ENCODE data around the gene NUMB.

Gene NUMB

DNA sequence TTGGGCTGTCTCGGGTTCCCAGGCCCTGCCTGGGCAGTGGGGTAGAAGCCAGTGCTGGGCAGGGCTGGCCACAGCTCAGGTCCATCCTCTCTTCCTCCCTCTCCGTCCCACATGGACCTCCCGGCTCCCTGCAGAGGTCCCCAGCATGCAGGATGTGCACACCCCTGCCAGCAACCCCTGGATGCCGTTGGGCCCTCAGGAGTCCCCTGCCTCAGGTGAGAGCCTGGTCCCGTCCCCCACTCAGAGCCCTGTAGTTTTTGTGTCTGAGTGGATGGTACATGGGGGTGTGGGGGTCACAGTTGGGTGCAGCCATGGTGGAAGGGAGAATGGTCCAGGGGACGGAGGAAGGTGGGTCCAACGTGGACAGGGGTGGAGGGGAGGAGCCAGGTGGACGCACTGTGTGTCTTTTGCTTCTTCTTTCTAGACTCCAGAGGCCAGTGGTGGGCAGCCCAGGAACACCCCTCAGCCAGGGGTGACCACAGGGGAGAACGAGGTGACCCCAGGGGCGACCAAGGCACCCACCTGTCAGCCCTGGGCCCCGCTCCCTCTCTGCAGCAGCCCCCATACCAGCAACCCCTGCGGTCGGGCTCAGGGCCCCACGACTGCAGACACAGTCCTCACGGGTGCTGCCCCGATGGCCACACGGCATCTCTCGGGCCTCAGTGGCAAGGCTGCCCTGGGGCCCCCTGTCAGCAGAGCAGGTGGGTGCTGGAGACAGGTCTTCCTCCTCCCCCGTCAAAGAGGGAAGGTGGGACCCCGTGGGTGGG, 199.3 kb downstream of the NUMB start:
- no peak for DNase-seq

DNA sequence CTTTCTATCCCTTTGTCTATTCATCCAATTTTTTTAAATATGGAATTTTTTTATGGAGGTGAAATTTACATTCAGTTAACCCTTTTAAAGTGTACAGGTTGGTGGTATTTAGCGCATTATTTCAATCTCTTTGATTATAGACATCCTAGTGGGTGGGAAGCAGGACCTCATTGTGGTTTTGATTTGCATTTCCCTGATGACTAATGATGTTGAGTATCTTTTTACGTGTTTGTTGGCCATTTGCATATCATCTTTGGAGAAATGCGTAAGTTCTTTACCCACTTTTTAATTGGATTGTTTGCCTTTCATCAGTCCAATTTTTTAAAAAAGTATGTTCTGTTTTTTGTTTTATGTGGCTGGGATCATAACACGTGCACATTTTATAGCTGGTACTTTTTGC, 200.3 kb downstream of the NUMB start:
- no peak for DNase-seq

DNA sequence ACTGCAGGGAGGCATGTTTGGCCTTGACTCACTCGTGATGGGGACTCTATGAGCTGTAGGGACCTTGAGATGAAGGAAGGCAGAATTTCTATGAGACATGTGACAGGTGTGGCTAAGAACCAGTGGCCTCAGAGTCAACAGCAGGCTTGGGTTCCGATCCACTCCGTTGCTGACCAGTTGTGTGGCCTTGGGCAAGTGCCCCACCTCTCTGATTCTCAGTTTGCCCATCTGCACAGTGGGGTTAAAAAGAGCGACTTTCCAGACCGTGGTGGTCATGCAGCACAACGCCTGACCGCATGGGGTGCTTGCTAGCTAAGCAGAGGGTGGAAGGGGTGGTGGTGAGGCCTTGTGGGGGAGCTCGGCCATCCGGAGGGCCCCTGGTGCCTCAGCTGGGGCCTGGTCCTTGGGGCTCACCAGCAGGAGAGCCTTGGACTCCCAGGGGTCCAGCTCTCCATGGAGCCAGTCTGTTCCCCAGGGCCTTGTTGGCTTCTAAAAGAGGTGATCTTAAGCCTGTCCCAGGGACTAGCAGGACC, 202.6 kb downstream of the NUMB start:
- no peak for DNase-seq

DNA sequence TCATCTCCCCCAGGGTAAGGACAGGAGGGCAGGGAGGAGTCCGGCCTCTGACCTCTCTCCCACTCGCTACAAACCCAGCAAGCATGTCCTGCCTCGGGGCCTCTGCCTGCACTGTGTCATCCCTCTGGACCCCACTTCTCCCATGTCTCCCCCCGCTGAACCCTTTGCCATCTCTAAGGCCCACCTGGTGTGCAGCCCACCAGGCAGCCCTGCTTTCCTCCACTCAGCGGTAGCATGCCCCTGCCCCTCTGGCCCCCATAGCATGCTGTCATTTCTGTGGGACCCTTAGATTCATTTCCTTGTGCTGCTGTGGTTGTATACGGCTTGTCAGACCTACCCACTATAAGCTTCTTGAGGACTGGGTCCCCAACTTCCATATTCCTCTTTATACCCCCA, 203.3 kb downstream of the NUMB start:
- DNase-seq: no peak

DNA sequence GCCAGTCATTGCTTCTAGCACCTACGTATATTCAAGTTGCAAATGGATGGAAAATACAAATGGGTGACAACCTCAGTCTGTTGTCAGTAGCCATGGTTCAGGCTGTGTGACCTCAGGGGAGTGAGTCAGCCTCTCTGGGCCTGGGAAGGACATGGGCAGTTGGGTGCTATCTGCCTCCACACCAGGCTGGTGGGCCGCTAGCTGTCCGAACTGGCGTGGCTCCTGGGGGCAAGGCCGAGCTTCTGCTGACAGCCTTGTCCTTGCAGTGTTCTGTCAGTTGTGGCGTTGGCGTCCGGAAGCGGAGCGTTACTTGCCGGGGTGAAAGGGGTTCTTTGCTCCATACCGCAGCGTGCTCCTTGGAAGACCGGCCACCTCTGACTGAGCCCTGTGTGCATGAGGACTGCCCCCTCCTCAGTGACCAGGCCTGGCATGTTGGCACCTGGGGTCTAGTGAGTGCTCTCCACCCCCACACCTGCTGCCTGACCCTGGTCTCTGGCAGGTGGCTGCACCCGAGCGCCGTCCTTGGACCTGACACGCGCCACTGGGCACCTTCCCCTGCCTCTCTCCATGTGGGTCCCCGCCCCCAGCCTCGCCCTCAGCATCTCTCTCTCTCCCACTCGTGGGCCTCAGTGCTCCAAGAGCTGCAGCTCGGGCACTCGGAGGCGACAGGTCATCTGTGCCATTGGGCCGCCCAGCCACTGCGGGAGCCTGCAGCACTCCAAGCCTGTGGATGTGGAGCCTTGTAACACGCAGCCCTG, 203.9 kb downstream of the NUMB start:
- DNase-seq: no peak

DNA sequence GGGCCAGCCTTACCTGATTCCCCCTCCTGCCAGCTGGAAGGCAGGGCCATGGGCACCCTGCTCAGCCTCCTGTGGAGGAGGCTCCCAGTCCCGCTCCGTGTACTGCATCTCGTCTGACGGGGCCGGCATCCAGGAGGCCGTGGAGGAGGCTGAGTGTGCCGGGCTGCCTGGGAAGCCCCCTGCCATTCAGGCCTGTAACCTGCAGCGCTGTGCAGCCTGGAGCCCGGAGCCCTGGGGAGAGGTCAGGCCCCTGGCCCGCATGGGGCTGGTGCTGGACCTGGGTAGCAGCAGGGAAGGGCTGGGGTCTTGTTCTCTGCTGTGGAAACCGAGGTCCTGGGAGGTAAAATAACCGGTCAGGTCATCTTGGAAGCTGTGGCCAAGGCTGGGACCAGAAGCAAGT, 204.6 kb downstream of the NUMB start:
- no peak for DNase-seq

DNA sequence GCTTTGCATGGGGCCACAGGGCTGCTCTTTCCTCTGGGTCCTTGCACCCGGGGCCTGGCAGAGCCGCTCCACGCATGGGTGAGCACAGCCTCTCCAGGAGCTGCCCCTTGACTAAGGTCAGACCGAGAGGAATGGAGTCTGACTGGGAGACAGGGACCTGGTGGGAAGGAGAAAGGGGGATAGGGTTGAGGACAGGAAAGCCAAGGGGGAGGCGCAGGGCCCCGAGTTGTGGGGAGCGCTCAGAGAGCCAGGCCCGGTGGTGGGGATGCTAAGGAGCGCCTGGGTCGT, 205.1 kb downstream of the NUMB start:
- DNase-seq: no peak

DNA sequence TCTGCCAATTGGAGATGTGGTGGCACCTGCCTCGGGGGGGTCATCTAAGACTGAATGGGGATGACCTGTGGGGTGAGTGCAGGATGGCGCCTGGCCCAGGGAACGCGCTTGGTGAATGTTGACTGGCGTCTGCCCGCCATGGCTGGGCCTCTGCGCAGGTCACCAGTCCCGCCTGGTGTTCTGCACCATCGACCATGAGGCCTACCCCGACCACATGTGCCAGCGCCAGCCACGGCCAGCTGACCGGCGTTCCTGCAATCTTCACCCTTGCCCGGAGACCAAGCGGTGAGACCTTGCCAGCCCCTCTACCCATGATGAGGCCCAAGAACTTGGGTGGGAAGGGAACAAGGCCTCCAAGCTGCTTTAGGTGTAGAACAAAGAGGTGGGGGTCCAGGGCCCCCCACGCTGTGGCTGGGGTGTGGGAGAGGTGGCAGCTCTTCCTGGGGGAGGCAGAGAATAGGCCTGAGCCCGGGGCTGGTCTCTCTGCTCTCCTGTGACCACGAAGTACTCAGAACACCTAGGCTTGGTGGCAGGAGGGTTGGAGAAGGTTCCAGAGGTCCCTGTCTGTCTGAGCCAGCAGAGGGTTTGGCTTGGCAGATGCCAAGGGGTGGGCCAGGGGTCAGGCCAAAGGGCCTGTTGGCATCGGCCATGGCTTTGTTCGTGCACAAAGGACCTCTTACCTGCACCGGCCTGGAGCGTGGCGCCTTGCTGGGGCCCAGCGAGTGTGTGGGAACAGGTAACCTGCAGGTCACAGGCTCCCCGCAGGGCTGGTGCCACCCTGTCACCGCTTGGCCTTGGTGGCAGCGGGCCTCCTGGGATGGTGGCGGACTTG, 205.6 kb downstream of the NUMB start:
- DNase-seq: no peak

DNA sequence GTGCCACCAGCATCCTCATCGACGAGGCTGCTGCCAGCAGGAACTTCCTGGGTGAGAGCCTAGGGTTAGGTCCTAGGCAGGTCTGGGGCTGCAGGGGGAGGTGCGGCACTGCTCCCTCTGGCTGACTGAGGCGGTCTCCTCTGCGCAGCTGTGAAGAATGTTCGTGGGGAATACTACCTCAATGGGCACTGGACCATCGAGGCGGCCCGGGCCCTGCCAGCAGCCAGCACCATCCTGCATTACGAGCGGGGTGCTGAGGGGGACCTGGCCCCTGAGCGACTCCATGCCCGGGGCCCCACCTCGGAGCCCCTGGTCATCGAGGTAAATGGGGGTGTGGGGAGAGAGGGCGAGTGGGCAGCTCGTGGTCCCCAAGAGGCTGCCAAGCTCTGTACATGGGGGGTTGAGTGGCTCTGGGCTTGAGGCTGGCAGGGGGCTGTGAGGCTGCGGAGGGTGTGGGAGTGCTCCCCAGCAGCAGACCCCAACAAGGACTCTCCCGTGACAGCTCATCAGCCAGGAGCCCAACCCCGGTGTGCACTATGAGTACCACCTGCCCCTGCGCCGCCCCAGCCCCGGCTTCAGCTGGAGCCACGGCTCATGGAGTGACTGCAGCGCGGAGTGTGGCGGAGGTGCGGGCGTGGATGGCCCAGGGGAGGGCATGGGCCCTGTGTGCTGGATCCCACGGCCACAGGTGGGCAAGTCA, 206.7 kb downstream of the NUMB start:
- DNase-seq: no peak

DNA sequence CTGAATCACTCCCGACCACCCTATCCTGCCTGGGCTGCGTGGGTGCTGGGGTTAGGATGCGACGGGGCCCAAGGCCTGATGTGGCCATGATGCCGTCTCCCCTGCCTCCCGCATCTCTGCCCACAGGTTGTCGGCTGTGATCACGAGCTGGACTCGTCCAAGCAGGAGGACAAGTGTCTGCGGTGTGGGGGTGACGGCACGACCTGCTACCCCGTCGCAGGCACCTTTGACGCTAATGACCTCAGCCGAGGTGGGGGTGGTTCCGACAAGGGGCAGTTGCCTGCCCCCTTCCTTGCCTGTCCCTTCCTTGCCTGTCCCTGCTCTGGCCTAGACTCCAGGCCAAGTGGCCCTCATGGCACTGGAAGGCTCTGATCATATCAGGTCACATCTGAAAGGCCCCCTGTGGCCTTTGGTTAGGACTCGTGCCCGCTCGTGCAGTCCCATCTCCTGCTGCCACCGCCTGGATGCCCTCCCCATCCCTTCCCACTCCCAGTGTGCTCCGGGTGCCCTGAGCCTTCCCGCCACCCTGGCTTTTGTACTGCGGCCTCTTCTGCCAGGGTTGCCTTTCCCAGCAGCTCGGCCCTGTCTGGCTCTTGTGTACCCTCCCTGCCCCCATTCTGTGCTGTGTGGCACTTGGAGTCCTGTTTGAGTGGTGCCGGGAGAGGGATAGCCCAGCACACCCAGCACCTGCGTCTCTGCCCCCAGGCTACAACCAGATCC, 207.4 kb downstream of the NUMB start:
- no peak for DNase-seq

DNA sequence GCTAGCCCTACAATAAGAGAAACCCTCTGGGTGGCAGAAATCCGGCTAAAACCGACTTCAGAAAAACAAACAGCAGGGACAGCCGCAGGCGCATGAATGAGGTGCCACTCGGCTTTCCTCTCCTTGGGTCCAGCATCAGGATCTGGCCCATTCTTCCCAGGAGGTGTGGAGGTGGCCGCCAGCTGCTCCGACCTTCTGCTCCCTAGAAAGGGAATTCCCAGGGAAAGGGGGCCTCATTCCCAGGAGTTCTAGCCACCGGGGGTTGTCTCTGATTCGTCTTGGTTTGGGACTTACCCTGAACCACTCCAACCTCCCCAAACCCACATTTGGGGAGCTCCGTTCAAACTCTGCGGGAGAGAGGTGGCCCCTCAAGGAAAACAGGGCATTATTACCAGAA, 208.0 kb downstream of the NUMB start:
- no peak for DNase-seq

DNA sequence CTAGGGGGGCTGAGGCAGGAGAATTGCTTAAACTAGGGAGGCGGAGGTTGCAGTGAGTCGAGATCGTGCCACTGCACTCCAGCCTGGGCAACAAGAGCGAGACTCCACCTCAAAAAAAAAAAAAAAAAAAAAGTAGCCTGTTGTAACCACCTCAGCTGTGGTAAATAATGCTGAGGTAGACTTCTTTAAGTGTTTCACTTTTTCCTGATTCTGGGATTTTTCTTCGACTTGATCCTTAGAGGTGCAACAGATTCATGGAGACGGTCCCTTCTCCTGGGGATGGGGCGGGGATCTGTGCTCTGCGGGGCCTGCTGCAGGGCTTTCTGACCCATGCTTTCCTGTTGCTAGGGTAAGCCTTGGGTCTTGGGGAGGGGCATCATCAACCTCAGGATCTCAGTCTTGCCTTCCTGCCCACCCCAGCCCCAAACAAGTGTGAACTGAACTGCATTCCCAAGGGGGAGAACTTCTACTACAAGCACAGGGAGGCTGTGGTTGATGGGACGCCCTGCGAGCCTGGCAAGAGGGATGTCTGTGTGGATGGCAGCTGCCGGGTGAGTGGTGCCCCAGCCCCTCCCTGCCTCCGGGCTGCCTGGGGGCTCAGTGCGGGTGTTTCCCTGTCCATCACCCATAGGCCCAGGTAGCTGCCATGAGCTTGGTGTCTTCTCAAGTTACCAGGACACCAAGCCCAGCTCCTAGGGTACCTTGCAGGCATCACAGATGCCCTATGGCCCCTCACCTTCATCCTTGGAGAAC, 208.6 kb downstream of the NUMB start:
- DNase-seq: no peak

DNA sequence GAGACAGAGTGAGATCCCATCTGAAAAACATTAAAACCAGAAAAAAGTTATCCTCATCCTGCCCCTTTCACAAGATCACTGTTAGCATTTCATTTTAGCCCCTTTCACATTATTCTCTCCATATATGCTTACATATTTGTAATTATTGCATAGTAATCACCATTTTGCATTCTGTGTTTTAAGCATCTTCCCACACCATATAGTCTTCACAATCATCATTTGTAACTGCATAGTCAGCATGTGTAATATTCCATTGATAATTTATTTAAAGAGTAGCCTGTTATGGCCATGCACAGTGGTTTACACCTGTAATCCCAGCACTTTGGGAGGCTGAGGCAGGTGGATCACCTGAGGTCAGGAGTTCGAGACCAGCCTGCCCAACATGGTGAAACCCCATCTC, 209.2 kb downstream of the NUMB start:
- no peak for DNase-seq

DNA sequence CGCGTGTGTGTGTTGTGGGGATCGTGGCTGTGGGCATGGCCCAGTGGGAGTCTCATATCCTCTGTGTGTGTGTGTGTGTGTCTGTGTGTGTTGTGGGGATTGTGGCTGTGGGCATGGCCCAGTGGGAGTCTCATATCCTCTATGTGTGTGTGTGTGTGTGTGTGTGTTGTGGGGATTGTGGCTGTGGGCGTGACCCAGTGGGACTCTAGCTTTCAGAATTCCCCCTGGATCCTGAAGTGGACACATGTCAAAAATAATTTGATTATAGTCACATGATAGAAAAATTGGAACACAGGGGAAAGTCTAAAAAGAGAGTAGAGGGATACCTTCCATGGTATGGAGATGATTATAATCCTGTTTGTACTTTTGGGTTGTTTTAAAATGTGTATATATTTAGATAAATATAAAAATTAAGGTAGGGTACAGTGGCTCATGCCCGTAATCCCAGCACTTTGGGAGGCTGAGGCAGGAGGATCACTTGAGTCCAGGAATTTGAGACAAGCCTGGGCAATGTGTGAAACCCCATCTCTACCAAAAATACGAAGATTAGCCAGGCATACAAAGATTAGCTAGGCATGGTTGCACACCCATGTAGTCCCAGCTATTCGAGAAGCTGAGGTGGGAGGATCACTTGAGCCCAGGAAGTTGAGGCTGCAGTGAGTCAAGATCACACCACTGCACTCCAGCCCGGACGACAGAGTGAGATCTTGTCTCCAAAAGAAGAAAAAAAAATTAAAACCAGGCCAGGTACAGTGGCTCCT, 210.1 kb downstream of the NUMB start:
- DNase-seq: no peak

DNA sequence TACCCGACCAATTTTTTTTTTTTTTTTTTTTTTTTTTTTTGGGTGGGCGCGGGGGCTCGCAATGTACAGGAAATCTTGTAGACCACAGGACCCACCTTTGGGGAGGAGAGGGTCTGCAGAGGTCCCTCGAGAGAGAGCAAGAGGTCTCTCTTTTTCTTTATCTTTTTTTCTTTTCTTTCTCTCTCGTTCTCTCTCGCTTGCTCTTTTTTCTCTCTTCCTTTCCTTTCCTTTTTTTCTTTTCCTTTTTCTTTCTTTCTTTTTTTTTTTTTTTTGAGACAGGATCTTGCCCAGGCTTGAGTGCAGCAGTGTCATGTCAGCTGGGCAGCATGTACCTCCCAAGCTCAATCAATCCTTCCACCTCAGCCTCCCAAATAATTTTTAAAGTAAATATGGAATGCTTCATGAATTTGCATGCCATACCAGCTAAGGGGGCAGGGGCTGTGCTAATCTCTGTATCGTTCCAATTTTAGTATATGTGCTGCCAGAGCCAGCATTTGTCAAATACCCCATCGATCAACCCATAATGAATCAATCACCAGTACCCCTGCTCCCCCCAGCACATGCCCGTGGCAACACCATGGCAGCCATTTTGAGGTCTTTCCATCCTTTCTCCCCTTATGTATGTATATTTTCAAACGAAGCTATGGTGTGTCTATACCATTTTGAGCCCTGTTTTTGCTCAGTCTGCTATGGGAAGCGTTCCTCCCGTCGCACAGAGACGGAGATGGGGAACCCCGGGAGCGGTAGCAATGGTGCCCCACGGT, 211.8 kb downstream of the NUMB start:
- DNase-seq: no peak

DNA sequence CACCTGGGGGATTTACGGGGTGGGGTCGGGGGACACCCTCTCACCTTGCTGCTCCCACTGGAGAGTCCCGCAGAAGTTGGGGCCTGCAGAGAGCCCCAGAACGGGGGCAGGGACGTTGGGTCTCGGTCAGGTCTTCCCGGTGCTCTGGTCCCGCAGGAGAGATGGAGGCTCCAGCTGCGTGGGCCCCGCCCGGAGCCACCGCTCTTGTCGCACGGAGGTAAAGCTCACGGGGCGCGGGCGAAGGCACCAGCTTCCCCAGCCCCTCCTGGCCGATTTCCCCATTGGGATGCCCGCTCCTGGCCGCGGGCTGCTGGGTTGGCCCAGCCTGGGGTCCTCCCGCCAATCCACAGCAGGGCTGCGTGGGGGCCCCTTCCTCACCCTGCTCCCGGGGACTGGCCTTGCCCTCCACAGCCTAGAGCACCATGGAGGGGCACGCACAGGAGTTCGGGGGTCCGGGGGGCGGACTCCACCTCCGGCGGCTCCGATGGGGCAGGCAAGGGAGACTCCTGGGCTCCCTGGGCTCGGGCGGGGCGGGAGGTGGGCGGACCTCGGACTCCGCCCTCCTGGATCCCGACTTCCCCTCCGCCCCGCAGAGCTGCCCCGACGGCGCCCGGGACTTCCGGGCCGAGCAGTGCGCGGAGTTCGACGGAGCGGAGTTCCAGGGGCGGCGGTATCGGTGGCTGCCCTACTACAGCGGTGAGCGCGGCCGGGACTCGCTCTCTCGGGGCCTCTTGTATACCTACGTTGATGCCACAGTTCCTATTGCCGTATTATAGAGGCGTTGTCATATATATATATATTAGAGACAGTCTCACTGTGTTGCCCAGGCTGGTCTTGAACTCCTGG, 212.6 kb downstream of the NUMB start:
- peak; percentile 21 to 46 for DNase-seq

DNA sequence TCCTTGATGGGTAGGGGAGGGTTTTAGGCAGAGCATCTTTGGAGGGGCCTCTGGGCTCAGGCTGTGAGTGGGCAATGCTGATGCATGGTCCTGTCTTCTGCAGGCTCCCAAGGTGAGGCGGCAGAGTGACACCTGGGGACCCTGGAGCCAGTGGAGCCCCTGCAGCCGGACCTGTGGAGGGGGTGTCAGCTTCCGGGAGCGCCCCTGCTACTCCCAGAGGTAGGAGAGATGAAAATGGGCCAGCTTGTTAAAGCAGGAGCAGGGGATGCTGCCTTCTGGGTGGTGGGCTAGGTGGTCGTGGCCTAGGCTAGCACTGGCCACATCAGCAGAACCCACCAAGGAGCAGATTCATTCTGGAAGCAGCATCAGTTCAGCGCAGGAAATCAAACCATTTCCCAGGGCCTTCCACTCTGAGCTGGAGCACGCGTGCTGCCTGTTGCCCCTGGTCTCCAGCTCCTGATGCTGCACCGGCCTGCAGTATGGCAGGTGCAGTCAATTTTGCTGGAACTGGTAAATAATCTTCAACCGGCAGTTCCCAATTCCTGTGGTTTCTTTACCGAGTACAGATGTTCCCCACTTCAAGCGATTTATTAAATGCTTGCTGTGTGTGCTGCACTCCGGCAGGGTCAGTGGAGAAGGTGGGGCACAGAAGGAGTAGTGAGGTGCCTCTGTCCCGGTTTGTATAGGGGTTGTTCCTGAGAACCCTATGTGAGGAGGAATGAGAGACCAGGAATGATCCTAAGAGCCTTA, 213.6 kb downstream of the NUMB start:
- DNase-seq: no peak

DNA sequence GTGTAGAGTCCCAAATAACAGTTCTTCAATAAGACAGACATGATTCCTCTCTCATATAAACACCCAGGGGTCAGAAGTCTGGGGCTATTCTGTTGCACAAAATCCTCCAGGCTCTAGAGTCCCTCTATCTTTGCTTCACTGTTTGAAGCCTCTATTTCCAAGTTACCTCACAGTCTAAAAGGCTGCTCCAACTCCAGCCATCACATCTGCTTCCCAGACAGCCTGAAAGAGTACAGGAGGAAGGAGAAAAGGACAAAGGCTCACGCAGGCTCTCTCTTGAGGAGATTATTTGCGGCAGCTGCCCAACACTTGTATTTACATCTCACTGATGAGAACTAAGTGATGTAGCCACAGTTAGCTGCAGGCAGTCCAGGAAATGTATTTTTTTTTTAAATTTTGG, 214.6 kb downstream of the NUMB start:
- DNase-seq: no peak
